ENCODE data around the gene MCEMP1. TPM values are rescaled to one million over a fixed set of nuclear protein-coding genes. Genes with fewer than 3 reads are reported as not detected.
A peak's percentile ranks its signal among the peaks of the same experiment; 100 is the strongest.

Gene MCEMP1
- total and polyA plus RNA-seq, 5 donors, result 0.17 to 0.85 (median 0.50) TPM

- no peaks in the 10 kb centered on the region for H3K4me1 ChIP-seq (ENCODE audit: control insufficient read depth, insufficient read depth, low read length)
- H3K27ac ChIP-seq (ENCODE audit: low read length), result no peak overlapping the region
- DNase-seq (peak in 1 of 3 donors; percentile 10), ATAC-seq (no peak)
- no peaks in the 10 kb centered on the region for H3K9me3 ChIP-seq (ENCODE audit: control insufficient read depth, low read length)
- no peak overlapping the region for H3K4me3 ChIP-seq (ENCODE audit: low read length)
- intact Hi-C loops (cut with DNase I), result loop anchor here in 1 of 4 donors (10.0 kb wide), 1 partner anchor 147 kb away; no protein-coding TSS in a partner anchor
- WGBS, result 35% methylated on average over 9 of the region's 9 CpGs
- H3K27me3 ChIP-seq (ENCODE audit: control insufficient read depth, insufficient read depth), result no peaks in the 10 kb centered on the region
Observed at GRCh38 chr19:7658219-7658686, 18.6 kb upstream of the MCEMP1 start.

GRCh38 chr19:7661744-7662538 is 14.9 kb upstream of the MCEMP1 start:
- H3K9me3 ChIP-seq (ENCODE audit: control insufficient read depth, low read length), result no peaks in the 10 kb centered on the region
- DNase-seq, result no peak
- no peaks in the 10 kb centered on the region for H3K4me1 ChIP-seq (ENCODE audit: control insufficient read depth, insufficient read depth, low read length)
- 81% methylated on average over 8 of the region's 8 CpGs for WGBS
- H3K27ac ChIP-seq (ENCODE audit: low read length), result no peak overlapping the region
- ATAC-seq, result no peak
- no peak overlapping the region for H3K4me3 ChIP-seq (ENCODE audit: low read length)
- intact Hi-C loops (cut with DNase I), result no loop called here
- no peaks in the 10 kb centered on the region for H3K27me3 ChIP-seq (ENCODE audit: control insufficient read depth, insufficient read depth)

- ATAC-seq (no peak), DNase-seq (peak in 1 of 3 donors; percentile 8)
- intact Hi-C loops (cut with DNase I), result no loop called here
- no peak overlapping the region for H3K27ac ChIP-seq (ENCODE audit: low read length)
- no peak overlapping the region for H3K4me3 ChIP-seq (ENCODE audit: low read length)
- no peaks in the 10 kb centered on the region for H3K27me3 ChIP-seq (ENCODE audit: control insufficient read depth, insufficient read depth)
- H3K4me1 ChIP-seq (ENCODE audit: control insufficient read depth, insufficient read depth, low read length), result no peaks in the 10 kb centered on the region
- H3K9me3 ChIP-seq (ENCODE audit: control insufficient read depth, low read length), result no peaks in the 10 kb centered on the region
- WGBS, result 88% methylated on average over 14 of the region's 14 CpGs
Observed at GRCh38 chr19:7662657-7663056, 14.2 kb upstream of the MCEMP1 start.

DNA sequence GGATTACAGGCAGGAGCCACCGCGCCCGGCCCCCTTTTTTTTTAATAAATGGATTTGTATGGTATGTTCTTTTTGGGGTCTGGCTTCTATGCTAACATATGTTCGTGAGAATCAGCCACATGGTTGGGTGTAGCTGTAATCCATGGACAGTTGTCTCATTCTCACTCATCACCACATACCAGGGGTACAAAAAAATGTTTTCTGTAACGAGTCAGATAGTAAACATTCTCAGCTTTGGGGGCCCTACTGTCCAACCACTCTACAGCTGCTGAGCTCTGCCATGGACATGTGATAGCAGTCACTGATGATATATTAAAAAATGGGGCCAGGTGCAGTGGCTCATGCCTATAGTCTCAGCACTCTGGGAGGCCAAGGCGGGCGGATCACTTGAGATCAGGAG is 13.2 kb upstream of the MCEMP1 start:
- no peak for ATAC-seq
- intact Hi-C loops (cut with DNase I), result no loop called here
- Histone ChIP-seq H3K4me1 (ENCODE audit: control insufficient read depth, insufficient read depth, low read length) (no peaks in the 10 kb centered on the region), H3K4me3 (ENCODE audit: low read length) (no peak overlapping the region), H3K27ac (ENCODE audit: low read length) (no peak overlapping the region), H3K27me3 (ENCODE audit: control insufficient read depth, insufficient read depth) (no peaks in the 10 kb centered on the region), H3K9me3 (ENCODE audit: control insufficient read depth, low read length) (no peaks in the 10 kb centered on the region)
- DNase-seq, result no peak
- 61% methylated on average over 7 of the region's 7 CpGs for WGBS

DNA sequence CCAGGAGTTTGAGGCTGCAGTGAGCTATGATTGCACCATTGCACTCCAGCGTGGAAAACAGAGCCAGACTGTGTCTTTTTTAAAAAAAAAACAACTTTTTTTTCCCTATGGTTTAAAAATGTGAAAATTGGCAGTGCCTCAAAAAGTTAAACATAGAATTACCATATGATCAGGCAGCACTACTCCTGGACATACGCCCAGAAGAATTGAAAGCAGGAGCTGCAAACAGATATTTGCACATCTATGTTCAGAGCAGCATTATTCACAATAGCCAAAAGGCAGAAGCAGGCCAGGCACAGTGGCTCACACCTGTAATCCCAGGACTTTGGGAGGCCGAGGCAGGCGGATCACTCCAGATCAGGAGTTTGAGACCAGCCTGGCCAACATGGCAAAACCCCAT is 11.8 kb upstream of the MCEMP1 start:
- intact Hi-C loops (cut with DNase I), result no loop called here
- 23% methylated on average over 4 of the region's 4 CpGs for WGBS
- H3K27ac ChIP-seq (ENCODE audit: low read length), result no peak overlapping the region
- H3K9me3 ChIP-seq (ENCODE audit: control insufficient read depth, low read length), result no peaks in the 10 kb centered on the region
- no peaks in the 10 kb centered on the region for H3K4me1 ChIP-seq (ENCODE audit: control insufficient read depth, insufficient read depth, low read length)
- no peak overlapping the region for H3K4me3 ChIP-seq (ENCODE audit: low read length)
- H3K27me3 ChIP-seq (ENCODE audit: control insufficient read depth, insufficient read depth), result no peaks in the 10 kb centered on the region
- DNase-seq (no peak), ATAC-seq (no peak)

DNA sequence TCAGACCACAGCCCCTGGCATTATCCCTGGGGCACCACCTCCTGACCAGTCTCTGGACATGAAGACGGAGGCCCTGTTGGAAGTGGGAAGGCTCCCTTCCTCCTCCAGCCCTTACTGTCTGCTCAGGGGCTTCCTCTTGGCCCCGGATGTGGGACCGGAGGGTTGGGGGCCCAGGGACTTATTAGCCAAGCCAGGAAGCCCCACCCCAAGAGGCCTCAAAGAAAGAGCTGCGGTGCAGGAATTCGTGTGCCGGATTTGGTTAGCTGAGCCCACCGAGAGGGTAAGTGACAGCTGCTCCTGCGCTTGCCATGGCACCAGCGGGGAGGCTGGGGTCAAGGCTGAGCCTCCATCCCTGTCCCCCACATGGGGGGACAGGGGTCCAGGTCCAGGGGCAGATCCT is 8.0 kb upstream of the MCEMP1 start, which contains the start of gene RETN:
Gene RETN, plus strand, starts transcription at position 208 of the 400 bp plus-strand sequence. CDS start 278 bp downstream, outside the sequence.
- intact Hi-C loops (cut with DNase I), result no loop called here

DNA sequence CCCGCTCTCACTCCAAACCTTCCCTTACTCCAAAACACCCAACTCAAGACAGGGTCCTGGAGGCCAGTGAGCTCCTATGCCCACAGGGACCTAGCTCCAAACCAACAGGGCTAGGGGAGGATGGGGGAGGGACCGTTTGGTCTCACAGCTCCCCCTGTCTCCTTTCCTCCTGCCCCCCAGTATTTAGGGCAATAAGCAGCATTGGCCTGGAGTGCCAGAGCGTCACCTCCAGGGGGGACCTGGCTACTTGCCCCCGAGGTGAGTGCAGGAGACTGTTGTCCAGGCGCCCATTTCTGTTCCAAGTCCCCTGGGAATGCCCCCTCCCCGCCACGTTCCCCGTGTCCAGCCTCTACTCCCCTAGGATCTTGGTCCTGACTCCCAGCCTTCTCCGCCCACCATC is 7.2 kb upstream of the MCEMP1 start:
- intact Hi-C loops (cut with DNase I), result loop anchor here in 1 of 4 donors (10.0 kb wide), 1 partner anchor 135 kb away; no protein-coding TSS in a partner anchor
- WGBS, result 30% methylated on average over 9 of the region's 9 CpGs
- H3K27me3 ChIP-seq (ENCODE audit: control insufficient read depth, insufficient read depth), result no peaks in the 10 kb centered on the region
- H3K4me1 ChIP-seq (ENCODE audit: control insufficient read depth, insufficient read depth, low read length), result no peaks in the 10 kb centered on the region
- H3K9me3 ChIP-seq (ENCODE audit: control insufficient read depth, low read length), result no peaks in the 10 kb centered on the region
- ATAC-seq, result no peak
- peak in 1 of 3 donors; percentile 17 for DNase-seq
- H3K4me3 ChIP-seq (ENCODE audit: low read length), result no peak overlapping the region
- H3K27ac ChIP-seq (ENCODE audit: low read length), result no peak overlapping the region

More for the DNA sequence above, 8.0 kb upstream of the MCEMP1 start, which contains the start of gene RETN:
- WGBS, result 63% methylated on average over 9 of the region's 9 CpGs
- no peaks in the 10 kb centered on the region for H3K27me3 ChIP-seq (ENCODE audit: control insufficient read depth, insufficient read depth)
- H3K4me3 ChIP-seq (ENCODE audit: low read length), result no peak within 1 kb of the TSS
- no peaks in the 10 kb centered on the region for H3K9me3 ChIP-seq (ENCODE audit: control insufficient read depth, low read length)
- H3K4me1 ChIP-seq (ENCODE audit: control insufficient read depth, insufficient read depth, low read length), result no peaks in the 10 kb centered on the region
- DNase-seq (peak in 1 of 3 donors; percentile 26), ATAC-seq (peak in 1 of 2 donors; percentile 11)
- H3K27ac ChIP-seq (ENCODE audit: low read length), result no peak within 1 kb of the TSS

DNA sequence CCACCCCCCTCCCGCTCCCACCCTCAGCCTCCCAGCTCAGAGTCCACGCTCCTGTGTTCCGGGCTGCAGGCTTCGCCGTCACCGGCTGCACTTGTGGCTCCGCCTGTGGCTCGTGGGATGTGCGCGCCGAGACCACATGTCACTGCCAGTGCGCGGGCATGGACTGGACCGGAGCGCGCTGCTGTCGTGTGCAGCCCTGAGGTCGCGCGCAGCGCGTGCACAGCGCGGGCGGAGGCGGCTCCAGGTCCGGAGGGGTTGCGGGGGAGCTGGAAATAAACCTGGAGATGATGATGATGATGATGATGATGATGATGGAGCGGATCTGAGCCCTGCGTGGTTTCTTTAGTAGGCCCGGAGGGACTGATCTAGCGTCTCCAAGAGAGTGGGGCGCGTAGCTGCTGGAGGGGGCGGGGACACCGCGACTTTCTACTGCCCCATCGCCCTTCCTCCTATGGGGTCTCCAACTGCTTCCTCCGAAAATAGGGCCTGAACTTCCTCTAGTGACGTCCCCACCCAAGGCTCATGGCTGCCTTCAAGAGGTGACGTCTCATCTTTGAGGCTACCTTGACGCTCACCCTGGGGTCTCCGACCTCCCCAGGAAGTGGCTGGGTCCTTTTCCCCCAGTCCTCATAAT is 6.6 kb upstream of the MCEMP1 start:
- intact Hi-C loops (cut with DNase I), result loop anchor here in 1 of 4 donors (10.0 kb wide), 1 partner anchor 135 kb away; no protein-coding TSS in a partner anchor
- DNase-seq (peak in 1 of 3 donors; percentile 44), ATAC-seq (no peak)
- Histone ChIP-seq H3K9me3 (ENCODE audit: control insufficient read depth, low read length) (no peaks in the 10 kb centered on the region), H3K4me3 (ENCODE audit: low read length) (no peak overlapping the region), H3K4me1 (ENCODE audit: control insufficient read depth, insufficient read depth, low read length) (no peaks in the 10 kb centered on the region), H3K27me3 (ENCODE audit: control insufficient read depth, insufficient read depth) (no peaks in the 10 kb centered on the region), H3K27ac (ENCODE audit: low read length) (no peak overlapping the region)
- WGBS, result 3% methylated on average over 43 of the region's 43 CpGs

- DNase-seq (no peak), ATAC-seq (no peak)
- Histone ChIP-seq H3K9me3 (ENCODE audit: control insufficient read depth, low read length) (no peaks in the 10 kb centered on the region), H3K27me3 (ENCODE audit: control insufficient read depth, insufficient read depth) (no peaks in the 10 kb centered on the region), H3K4me1 (ENCODE audit: control insufficient read depth, insufficient read depth, low read length) (no peaks in the 10 kb centered on the region), H3K27ac (ENCODE audit: low read length) (no peak overlapping the region), H3K4me3 (ENCODE audit: low read length) (no peak overlapping the region)
- 37% methylated on average over 9 of the region's 9 CpGs for WGBS
- intact Hi-C loops (cut with DNase I), result loop anchor here in 1 of 4 donors (10.0 kb wide), 1 partner anchor 134 kb away; no protein-coding TSS in a partner anchor
Observed at GRCh38 chr19:7670790-7671189, 6.1 kb upstream of the MCEMP1 start.

GRCh38 chr19:7672522-7672921 is 4.4 kb upstream of the MCEMP1 start:
- Histone ChIP-seq H3K4me3 (ENCODE audit: low read length) (no peak overlapping the region), H3K27me3 (ENCODE audit: control insufficient read depth, insufficient read depth) (no peaks in the 10 kb centered on the region), H3K9me3 (ENCODE audit: control insufficient read depth, low read length) (no peaks in the 10 kb centered on the region), H3K4me1 (ENCODE audit: control insufficient read depth, insufficient read depth, low read length) (no peaks in the 10 kb centered on the region), H3K27ac (ENCODE audit: low read length) (no peak overlapping the region)
- intact Hi-C loops (cut with DNase I), result loop anchor here in 1 of 4 donors (10.0 kb wide), 1 partner anchor 132 kb away; no protein-coding TSS in a partner anchor
- DNase-seq, result no peak
- 48% methylated on average over 9 of the region's 9 CpGs for WGBS
- no peak for ATAC-seq

Measured in right cardiac atrium (tissue), 5 donors.